Activated T-cell treated with anti-CD3 and anti-CD28 coated beads for 4 hours (primary cell): ENCODE data around the gene CDH13.

ENCODE experiments used
- DNase-seq: peaks from one replicate; pipeline ENCODE4 v3.0.0-alpha.2; 2020

CDH13 gene

GRCh38 chr16:83714286-83714685 is 1087.5 kb downstream of the CDH13 start:
- no peak for DNase-seq

GRCh38 chr16:83715217-83715920 is 1088.6 kb downstream of the CDH13 start:
- no peak for DNase-seq

GRCh38 chr16:83717308-83717707 is 1090.5 kb downstream of the CDH13 start:
- no peak for DNase-seq

- DNase-seq = no peak
Measured at GRCh38 chr16:83717814-83718213, 1091.0 kb downstream of the CDH13 start.

- DNase-seq = no peak
Measured at GRCh38 chr16:83720213-83720612, 1093.4 kb downstream of the CDH13 start.

- DNase-seq = no peak
Measured at GRCh38 chr16:83720981-83721380, 1094.2 kb downstream of the CDH13 start.

GRCh38 chr16:83721676-83722075 is 1094.9 kb downstream of the CDH13 start:
- DNase-seq = no peak

GRCh38 chr16:83722456-83723183 is 1095.9 kb downstream of the CDH13 start:
- DNase-seq = no peak

- DNase-seq = no peak
Measured at GRCh38 chr16:83723244-83723643, 1096.5 kb downstream of the CDH13 start.

GRCh38 chr16:83723901-83724300 is 1097.1 kb downstream of the CDH13 start:
- DNase-seq = no peak

- DNase-seq = no peak
Measured at GRCh38 chr16:83724585-83724984, 1097.8 kb downstream of the CDH13 start.

GRCh38 chr16:83725313-83725712 is 1098.5 kb downstream of the CDH13 start:
- no peak for DNase-seq

- DNase-seq = no peak
Measured at GRCh38 chr16:83727018-83727417, 1100.2 kb downstream of the CDH13 start.

GRCh38 chr16:83727751-83728352 is 1101.1 kb downstream of the CDH13 start:
- DNase-seq = no peak

GRCh38 chr16:83728492-83728891 is 1101.7 kb downstream of the CDH13 start:
- DNase-seq = no peak

GRCh38 chr16:83730812-83731211 is 1104.0 kb downstream of the CDH13 start:
- no peak for DNase-seq

GRCh38 chr16:83732536-83732935 is 1105.8 kb downstream of the CDH13 start:
- DNase-seq = no peak

GRCh38 chr16:83733301-83733700 is 1106.5 kb downstream of the CDH13 start:
- no peak for DNase-seq

GRCh38 chr16:83734136-83734535 is 1107.4 kb downstream of the CDH13 start:
- no peak for DNase-seq

- DNase-seq = no peak
Measured at GRCh38 chr16:83737729-83738354, 1111.1 kb downstream of the CDH13 start.

- DNase-seq = no peak
Measured at GRCh38 chr16:83738923-83739503, 1112.2 kb downstream of the CDH13 start.

GRCh38 chr16:83742124-83742899 is 1115.5 kb downstream of the CDH13 start:
- DNase-seq = no peak
